ENCODE measurements around the gene PHPT1. TPM values are rescaled to one million over a fixed set of nuclear protein-coding genes. Genes with fewer than 3 reads are reported as not detected.

Gene PHPT1
- total and polyA plus RNA-seq, 2 of the 13 experiments (the other 11 are each of a cell fraction or from before 2014, with no cell fraction given): 189 to 192 TPM

GRCh38 chr9:136803551-136804508 is 45.4 kb upstream of the PHPT1 start (continued):
- TF ChIP-seq AFF4 (CRISPR knock-in tag; IDR thresholded peaks at IDR 0.05) (no peak), ONECUT2 (CRISPR knock-in tag; IDR thresholded peaks at IDR 0.05) (no peak), NFATC3 (CRISPR knock-in tag; IDR thresholded peaks at IDR 0.05) (no peak), ZNF776 (CRISPR knock-in tag; IDR thresholded peaks at IDR 0.05) (0 out of 2 replicates have a peak, but pooled peaks have one; percentile 15), MTA3 (CRISPR knock-in tag; IDR thresholded peaks at IDR 0.05) (no peak), ZC3H13 (CRISPR knock-in tag; IDR thresholded peaks at IDR 0.05) (peak; percentile 58), ZNF343 (CRISPR knock-in tag; IDR thresholded peaks at IDR 0.05) (no peak), ARID4A (CRISPR knock-in tag; IDR thresholded peaks at IDR 0.05; ENCODE audit: borderline replicate concordance) (no peak), JUND (CRISPR knock-in tag; IDR thresholded peaks at IDR 0.05) (no peak), TBX3 (IDR thresholded peaks at IDR 0.05; ENCODE audit: borderline replicate concordance) (no peak), ARNT2 (CRISPR knock-in tag; IDR thresholded peaks at IDR 0.05; ENCODE audit: low read depth) (no peak), TBX2 (CRISPR knock-in tag; IDR thresholded peaks at IDR 0.05; ENCODE audit: borderline replicate concordance) (no peak), GMEB1 (CRISPR knock-in tag; IDR thresholded peaks at IDR 0.05; ENCODE audit: borderline replicate concordance) (no peak), ZNF3 (CRISPR knock-in tag; IDR thresholded peaks at IDR 0.05) (no peak), ZSCAN22 (CRISPR knock-in tag; IDR thresholded peaks at IDR 0.05) (no peak), ZNF850 (CRISPR knock-in tag; conservative IDR thresholded peaks at IDR 0.05) (no peak), TAF15 (IDR thresholded peaks at IDR 0.05; ENCODE audit: low read depth, low read length, poor library complexity, severe bottlenecking) (peak; percentile 11), ZNF674 (CRISPR knock-in tag; IDR thresholded peaks at IDR 0.05; ENCODE audit: low read depth) (no peak)

All from HepG2 (cell line).